ENCODE data around the gene SOD1.

Gene SOD1

DNA sequence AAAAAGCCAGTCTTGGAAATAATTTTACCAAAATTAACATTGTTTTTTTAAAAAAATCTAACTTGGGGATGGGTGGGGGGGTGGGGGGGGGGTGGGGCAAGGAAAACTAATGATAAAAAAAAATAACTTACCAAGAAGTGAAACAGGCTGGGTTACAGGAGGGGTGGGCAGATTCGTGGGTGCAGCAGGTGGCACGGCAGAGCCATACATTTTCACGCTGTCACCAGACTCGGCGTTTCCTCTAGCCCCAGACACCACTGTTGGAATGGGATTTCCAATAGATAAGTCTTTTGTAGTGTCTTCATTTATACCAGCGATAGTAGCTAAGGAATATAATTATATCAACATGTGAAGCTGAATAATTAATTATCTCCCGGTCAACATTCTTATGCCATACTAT is 25.4 kb downstream of the SOD1 start:
- no peak for DNase-seq (ENCODE audit: low read depth)

DNA sequence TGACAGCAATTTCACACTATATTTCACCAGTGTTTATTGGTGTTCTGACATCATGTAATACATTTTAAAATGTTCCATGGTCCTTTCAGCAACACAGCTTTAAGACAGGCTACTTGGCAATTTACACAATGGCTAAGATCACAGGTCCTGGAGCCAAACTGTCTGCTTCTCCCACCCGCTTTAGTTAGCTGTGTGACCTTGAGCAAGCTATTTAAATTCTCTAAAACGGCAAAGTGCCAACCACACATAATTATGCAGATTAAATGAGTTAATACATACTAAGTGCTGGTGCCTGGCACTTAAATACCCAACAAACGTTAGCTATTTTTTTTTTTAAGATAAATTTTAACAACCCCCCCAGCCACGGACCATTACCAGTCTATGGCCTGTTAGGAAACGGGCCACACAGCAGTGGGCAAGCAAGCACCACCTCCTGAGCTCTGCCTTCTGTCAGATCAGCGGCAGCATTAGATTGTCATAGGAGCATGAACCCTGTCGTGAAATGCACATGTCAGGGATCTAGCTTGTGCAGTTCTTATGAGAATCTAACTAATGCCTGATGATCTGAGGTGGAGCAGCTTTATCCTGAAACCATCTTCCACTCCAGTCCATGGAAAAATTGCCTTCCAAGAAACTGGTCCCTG is 26.9 kb downstream of the SOD1 start:
- no peak for DNase-seq (ENCODE audit: low read depth)

DNA sequence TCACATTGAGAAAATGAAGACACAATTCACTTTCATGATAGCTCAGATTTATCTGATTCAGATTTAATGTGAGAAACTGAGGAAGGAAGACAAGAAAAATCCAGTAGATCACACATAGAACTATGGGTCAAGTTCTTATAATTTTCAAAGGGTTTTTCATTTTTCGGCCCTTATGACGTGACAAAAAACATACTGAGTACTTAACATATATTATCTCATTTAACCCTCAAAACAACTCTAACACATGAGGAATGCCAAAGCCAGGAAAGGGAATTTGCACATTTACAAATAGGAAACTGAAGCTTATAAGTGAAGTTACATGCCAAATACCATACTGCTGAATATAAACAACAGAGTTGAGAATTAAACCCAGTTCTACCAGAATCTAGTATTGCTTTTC is 27.6 kb downstream of the SOD1 start:
- DNase-seq (ENCODE audit: low read depth) = no peak

DNA sequence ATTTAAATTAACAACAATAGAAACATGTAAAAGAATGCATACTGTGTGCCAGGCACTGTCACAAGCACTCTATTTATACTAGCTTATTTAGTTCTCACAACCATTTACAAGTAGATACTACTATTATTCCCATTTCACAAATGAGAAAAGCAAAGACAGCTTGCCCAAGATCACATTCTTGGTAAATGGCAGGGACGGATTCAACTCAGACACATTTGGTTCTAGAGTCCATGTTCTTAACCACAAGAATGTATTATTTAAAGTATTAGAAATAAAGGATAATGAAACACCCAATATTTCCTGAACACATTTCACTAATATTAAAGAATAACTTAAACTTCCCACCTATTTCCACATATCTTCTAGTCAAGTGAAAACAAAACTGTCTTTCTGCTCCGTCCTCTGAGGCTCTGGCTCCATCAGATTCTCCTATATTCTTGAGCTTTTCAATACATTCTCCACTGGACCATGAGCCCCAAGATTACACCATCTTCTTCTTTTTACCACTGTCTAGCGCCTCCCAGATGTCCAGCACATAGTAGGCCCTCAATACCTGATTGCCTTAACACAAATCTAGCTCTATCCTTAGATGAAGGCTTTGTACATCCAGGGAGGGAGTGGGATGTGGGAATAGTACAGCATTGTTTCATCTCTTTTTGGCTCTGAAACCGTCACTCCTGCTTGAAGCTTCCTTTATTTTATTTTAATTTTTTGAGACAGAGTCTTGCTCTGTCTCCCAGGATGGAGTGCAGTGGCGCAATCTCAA is 29.3 kb downstream of the SOD1 start:
- DNase-seq (ENCODE audit: low read depth) = no peak

- DNase-seq (ENCODE audit: low read depth) = no peak
Measured at GRCh38 chr21:31693222-31693621, 33.7 kb downstream of the SOD1 start.

DNA sequence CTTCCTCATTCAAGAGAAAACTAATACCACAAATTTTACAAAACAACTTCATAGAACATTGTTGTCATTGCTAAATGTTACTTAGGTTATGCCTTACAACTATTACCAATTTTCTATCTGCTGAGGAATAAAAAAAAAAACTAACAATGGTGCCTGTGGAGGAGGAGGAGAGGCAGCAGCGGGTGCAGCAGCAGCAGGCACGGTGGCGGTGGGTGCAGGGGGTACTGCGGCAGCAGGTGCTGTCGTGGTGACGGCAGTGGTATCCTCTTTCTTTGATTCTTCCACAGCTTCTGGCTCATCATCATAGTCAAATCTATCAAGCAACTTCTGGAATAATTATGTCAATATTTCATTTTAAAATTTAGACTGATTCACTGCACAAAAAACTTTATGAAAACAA is 36.9 kb downstream of the SOD1 start:
- no peak for DNase-seq (ENCODE audit: low read depth)

- no peak for DNase-seq (ENCODE audit: low read depth)
Measured at GRCh38 chr21:31698461-31698860, 39.0 kb downstream of the SOD1 start.

DNA sequence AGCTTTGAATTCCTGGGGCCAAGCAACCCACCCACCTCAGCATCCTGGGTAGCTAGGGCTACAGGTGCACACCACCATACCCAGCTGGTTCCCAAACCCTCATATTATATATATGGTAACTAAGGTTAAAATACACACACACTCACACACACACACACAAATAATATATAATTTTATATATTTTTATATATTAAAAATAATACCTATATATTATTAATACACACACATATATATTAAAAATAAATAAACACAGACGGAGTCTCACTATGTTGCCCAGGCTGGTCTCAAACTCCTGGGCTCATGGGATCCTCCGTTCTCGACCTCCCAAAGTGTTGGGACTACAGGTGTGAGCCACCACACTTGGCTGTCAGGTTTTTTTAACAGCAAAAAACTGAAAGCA is 40.5 kb downstream of the SOD1 start:
- no peak for DNase-seq (ENCODE audit: low read depth)

GRCh38 chr21:31706562-31706961 is 47.1 kb downstream of the SOD1 start:
- DNase-seq (ENCODE audit: low read depth) = no peak

DNA sequence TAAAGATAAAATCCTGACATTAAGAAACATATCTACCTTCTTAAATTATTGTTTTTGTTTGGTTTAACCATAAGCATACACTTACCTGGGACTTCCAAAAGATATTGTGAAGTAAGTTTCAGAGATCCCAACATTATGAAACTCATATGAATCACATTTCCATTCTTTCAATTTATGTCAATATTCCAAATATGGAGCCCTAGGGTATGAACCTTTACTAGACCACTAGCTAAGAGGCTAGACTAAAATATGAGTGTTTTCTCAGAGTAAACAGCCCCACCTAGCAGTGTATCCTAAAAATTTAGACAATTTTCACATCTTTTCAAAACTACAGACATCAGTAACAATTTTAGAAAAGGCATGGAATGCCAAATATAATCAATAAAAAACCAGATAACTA is 48.0 kb downstream of the SOD1 start:
- DNase-seq (ENCODE audit: low read depth) = no peak

GRCh38 chr21:31708541-31708940 is 49.0 kb downstream of the SOD1 start:
- no peak for DNase-seq (ENCODE audit: low read depth)

GRCh38 chr21:31710586-31710985 is 51.1 kb downstream of the SOD1 start:
- no peak for DNase-seq (ENCODE audit: low read depth)

DNA sequence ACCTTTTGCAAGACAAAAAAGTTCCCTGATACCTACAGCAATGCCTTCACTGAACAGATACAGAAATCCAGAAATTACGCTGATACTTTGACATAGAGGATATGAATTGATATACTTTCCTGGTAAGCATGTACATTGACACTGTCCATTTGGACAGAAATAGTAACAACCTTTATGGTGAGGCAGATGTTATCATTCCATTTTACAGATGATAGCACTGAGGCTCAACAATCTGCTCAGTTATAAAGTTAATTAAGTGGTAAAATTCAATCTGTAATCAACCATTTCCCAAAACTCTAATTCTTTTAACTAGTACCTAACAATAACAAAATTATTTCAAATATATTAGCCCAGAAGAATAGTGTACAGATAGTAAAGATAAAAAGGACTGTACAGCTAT is 51.8 kb downstream of the SOD1 start:
- DNase-seq (ENCODE audit: low read depth) = no peak

DNA sequence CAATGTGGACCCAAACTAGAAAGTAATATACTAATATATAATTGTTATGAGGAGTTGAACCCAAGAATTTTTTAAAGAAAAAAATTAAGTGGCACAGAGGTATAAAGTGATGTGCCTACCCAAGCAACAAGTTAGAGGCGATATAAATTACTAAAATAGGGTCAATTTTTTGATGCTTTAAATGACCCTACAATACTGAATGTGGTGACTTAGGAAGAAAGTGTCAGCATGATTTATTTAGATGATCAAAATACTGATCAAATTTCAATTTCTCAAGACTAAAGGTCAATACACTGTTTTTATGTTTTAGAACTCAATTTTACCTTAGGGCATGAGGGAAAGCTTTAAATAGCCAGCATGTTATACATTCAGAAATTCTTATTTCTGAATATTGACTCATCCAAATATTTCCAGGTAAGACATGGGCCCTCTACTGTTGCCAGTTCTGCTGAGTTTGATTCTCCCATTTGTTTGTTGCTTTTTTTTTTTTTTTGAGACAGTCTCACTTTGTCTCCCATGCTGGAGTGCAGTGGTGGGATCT is 52.3 kb downstream of the SOD1 start:
- no peak for DNase-seq (ENCODE audit: low read depth)

DNA sequence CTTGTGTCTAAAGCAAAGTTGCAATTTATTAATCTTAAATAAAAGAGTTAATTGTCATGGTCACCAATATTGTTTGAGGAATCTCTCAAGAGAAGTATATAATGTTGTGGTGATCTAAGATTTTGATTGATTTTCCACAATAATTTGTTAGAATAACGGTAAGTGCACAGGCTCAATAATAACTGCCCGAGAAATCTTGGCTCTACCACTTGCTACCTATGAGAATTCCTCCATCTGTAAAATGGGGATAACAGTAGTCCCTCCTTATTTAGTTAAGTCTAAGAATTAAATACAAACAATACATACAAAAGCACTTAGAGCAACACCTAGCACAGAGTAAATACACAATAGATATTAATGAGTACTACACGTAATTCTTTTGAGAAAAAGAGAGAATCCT is 53.6 kb downstream of the SOD1 start:
- no peak for DNase-seq (ENCODE audit: low read depth)

DNA sequence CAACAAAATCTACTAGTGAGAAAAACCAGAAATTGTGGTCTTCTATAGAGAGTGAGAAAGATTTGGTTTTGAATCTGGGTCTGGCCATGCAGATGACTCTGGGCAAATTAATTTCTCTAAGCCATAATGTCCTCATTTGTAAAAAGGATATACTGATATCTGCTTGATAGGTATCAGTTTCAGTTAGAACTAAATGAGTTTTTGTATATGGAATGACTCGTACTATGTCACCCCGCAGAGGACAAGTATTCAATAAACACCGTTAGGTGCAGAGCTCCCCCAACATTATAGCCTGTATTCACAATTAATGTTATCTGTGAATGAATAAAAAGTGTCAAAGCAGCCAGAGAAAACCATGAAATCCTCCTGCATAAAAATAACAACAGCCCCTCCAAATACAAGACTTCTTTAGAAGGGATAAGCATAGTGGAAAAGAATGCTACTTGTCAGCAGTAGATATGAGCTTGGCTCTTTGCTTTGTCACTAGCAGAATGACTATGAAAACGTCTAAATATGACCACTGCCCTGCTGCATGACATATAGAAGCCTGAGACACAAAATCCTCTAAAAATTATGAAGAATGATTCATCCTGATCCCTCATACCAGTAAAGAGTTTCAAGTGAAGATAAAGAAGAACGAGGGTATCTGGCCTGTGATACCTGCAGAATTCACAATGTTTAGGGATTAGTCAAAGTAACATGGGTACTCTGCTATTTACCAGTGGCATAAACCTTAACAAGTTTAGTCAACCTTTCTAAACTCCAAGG is 54.7 kb downstream of the SOD1 start:
- DNase-seq (ENCODE audit: low read depth) = no peak

DNA sequence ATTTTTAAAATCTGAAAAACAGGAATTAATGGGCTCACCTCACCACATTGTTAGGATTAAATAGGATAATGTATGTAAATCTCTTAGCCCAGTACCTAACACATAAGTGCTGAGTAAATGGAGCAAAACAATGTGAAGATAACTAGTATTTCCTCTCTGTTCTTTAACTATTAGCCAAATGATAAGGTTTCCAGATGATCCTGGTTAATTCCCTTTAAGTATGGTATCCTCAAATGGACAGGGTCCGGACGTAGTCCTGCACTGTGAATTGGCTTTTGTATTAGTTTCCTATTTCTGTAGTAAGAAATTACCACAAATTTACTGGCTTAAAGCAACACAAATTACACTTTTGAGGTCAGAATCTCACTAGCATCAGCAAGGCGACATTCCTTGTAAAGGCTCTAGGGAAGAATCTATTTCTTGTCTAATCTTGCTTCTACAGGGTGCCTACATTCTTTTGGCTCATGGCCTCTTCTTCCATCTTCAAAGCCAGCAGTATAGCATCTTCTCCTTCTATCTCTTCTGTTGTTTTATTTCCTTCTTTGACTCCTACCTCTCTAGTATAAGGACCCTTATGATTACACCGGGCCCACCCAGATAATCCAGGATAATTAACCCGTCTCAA is 55.4 kb downstream of the SOD1 start:
- no peak for DNase-seq (ENCODE audit: low read depth)

DNA sequence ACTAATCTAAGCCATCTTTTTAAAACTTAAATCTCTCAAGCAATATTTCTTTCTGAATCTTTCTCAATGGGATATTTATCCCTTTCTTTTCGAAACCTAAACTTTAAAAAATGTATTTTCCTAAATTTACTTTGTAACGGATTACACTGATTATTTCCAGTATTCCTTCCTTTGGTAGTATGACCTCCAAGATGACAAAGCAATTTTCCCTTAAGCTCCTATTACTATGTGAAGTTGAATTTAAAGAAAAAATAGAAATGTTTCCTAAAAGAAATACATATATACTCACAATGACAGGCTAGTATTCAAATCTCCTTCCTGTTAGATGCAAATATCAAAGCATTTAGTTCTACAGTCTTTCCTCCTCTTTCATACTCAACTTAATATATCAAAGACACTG is 56.6 kb downstream of the SOD1 start:
- no peak for DNase-seq (ENCODE audit: low read depth)
